SW 1271 (cell line): Measurements from ENCODE around the gene TBCK.

ENCODE experiments used
- DNase-seq, 2 experiments: peaks; one replicate each; lab custom pipeline; 2025; lab: John Stamatoyannopoulos, UW

Gene TBCK

GRCh38 chr4:106046083-106046482 lies 269.9 kb downstream of the TBCK start:
- DNase-seq = no peak

- DNase-seq = no peak
These were observed 274.6 kb downstream of the TBCK start for GRCh38 chr4:106041294-106042002.

GRCh38 chr4:106039796-106040195 lies 276.2 kb downstream of the TBCK start:
- no peak for DNase-seq

DNA sequence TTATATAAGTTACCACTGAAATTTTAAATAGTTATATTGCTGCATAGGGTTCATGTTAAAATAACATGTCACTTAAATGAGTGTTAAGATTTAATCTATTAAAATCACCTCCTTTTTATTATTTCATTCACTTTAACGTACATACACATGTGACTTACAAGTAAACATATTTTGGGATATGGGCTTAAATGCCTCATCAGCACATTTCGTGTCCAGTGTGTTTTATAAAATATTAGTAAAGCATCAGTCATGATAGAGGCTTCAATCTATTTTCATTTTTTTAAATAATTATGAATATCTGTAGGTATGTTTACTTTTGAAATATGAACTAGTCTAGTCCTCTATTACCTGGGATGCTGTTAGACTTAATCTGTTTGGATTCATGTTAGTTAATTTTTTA lies 277.1 kb downstream of the TBCK start:
- no peak for DNase-seq

DNA sequence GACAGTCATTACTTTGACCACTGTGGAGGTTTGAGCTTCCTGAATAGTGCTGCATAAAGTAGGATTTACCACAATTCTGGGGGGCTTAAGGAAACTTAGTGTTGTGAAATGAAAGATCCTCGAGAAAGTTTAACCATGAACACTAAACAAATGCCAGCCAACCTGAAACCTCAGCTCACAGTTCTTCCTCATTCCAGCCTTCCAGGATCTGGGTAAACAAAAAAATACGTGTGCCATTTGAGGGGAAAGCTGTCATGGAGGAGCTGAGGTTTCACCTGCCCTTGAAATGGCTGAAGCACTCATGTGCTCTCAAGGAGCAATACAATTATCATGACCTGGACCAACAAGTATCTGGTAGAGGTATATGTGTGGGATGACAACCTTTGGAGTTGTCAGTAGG lies 278.0 kb downstream of the TBCK start:
- no peak for DNase-seq

- no peak for DNase-seq
These were observed 279.2 kb downstream of the TBCK start for GRCh38 chr4:106036848-106037247.

GRCh38 chr4:106036334-106036733 lies 279.7 kb downstream of the TBCK start:
- no peak for DNase-seq

DNA sequence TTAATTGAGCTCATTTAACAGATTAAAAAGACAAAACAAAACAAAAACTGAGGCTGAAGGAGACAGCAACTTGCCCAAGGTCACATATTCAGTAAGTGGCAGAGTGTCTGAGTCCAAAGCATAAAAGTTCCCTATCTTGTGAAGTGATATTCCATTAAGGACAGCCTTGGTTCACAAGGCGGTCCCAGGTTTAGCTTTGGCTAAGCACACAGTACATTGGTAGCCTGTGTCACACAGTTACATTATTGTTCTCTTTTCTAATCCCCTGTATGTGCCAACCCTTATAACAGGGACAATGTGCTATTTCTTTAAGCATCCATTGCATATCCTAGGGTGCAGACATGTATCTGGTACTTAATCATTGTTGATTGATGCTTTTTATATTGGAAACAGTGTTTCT lies 280.8 kb downstream of the TBCK start:
- no peak for DNase-seq

GRCh38 chr4:106034751-106035150 lies 281.3 kb downstream of the TBCK start:
- DNase-seq = no peak

DNA sequence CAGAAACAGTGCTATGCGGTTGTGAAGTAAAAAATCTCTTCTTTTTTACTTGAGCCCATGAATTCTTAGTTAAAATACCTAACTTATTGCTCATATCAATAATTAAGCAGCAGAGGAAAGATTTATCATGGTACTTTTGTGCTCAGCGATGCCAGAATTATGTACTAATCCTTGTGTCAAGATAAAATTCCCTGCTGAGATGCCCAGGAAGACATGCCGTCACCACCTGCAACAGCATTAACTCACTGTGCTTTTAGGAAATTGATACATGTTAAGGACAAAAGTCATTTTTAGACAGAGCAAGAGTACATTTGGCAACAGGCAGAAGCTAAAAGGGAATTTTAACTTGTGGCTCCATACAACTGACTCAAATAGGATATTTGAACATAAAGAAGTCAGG lies 281.8 kb downstream of the TBCK start:
- DNase-seq = no peak

DNA sequence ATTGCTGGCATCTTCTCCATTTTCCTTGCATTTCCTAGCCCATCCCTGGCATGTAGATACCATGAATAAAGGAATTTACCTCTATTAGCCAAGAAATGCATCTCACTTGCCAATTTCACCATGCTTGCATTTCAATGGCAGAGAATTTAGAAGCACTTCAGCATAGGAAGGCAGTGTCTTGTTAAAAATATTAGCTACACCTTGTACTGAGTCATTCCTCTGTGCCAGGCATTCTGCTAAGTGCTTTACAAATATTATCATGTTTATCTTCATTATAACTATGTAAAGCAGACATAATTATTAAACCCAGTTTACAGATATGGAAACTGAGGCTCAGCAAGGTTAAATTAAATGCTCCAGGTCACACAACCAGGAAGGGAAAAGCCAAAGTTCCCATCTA lies 282.5 kb downstream of the TBCK start:
- DNase-seq = no peak

DNA sequence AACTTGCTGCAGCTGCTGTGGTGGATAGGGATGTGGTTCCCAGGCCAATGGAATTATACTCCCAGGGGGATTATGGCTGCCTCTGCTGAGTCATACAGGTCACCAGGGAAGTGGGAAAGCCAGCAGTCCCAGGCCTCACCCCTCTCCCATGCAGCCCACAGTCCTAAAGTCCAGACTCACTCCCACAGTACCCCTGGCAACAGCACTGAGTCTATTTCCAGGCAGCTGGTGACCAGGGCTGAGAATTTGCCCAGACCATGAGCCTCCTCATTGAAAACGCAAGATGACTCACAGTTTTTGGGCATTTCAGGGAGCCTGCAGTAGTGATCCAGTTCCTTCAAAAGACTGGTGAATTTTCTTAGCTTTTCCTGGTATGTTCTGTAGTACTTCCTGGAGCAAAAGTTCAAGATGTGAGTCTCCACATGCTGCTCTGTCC lies 283.1 kb downstream of the TBCK start:
- no peak for DNase-seq

DNA sequence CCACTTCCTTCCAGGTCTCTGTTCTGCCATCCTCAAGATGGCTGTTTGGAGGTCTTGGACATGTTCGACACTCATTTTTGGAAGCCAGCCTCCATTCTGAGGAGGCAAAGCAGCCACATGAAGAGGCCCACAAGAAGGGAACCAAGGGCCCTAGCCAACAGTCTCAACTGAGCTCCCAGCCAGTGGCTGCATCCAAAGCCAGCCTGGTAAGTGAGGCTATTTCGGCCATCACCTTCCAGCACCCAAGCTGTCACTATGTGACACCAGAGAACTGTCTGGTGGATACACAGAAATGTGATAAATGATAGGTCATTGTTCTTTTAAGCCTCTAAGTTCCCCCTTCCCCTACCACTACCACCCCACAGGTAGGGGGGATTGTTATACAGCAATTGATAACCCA lies 293.6 kb downstream of the TBCK start:
- DNase-seq = no peak

GRCh38 chr4:106021737-106022410 lies 294.1 kb downstream of the TBCK start:
- DNase-seq = no peak

DNA sequence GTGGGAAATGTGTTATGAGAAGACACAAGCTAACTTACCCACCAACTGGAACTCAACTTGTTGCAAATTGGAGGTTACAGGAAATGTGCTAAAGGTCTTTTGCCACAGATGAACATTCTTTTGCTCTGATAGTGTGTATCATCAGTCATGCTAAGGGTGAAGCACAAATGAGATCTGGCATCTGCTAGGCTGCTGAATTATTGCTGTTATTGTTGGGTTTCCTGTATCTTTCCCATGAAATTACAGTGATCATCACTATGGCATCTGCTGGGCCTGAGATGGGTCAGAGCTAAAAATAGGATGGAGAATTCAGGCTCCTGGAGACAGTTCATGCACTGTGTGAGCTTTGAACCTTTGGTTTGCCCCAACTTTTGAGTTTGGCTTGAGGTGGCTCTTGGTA lies 296.2 kb downstream of the TBCK start:
- no peak for DNase-seq

GRCh38 chr4:106017975-106018374 lies 298.0 kb downstream of the TBCK start:
- DNase-seq = no peak

DNA sequence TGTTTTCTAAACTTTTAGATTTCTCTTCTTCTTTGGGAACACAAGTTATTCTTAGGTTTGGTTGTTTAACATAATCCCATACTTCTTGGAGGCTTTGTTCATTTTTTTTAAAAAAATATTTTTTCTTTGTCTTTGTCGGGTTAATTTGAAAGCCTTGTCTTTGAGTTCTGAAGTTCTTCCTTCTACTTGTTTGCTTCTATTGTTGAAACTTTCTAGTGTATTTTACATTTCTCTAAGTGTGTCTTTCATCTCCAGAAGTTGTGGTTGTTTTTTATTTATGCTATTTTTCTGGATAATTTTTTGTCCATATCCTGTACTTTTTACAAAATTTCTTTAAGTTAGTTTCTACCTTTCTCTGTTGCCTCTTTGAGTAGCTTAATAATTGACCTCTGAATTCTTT lies 304.6 kb downstream of the TBCK start:
- DNase-seq = no peak

DNA sequence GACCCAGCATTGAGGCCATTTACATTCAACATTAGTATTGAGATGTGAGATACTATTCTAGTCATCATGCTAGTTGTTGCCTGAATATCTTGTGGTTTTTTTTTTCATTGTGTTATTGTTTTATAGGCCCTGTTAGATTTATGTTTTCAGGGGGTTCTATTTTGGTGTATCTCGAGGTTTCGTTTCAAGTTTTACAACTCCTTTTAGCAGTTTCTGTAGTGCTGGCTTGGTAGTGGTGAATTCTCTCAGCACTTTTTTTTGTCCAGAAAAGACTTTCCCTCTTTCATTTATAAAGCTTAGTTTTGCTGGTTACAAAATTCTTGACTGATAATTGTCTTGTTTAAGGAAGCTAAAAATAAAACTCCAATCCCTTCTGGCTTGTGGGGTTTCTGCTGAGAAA lies 305.2 kb downstream of the TBCK start:
- no peak for DNase-seq

DNA sequence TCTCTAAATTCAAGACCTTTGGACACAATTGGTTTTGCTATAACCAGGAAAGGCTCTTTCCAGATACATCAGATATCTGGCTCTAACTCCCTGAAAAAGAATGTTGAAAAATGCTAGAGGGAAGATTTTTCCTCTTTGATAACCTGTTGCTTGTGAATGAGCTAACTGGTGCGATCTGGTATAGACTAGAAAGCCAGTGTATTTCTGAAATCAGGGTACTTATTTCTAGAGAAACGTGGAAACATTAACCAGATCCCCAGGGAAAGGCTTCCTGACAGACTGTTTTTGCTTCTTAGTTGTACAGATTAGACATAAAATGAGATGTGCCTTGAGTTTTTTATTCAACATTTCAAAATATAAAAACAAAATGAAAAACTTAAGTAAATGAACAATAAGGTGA lies 313.0 kb downstream of the TBCK start:
- DNase-seq = no peak

DNA sequence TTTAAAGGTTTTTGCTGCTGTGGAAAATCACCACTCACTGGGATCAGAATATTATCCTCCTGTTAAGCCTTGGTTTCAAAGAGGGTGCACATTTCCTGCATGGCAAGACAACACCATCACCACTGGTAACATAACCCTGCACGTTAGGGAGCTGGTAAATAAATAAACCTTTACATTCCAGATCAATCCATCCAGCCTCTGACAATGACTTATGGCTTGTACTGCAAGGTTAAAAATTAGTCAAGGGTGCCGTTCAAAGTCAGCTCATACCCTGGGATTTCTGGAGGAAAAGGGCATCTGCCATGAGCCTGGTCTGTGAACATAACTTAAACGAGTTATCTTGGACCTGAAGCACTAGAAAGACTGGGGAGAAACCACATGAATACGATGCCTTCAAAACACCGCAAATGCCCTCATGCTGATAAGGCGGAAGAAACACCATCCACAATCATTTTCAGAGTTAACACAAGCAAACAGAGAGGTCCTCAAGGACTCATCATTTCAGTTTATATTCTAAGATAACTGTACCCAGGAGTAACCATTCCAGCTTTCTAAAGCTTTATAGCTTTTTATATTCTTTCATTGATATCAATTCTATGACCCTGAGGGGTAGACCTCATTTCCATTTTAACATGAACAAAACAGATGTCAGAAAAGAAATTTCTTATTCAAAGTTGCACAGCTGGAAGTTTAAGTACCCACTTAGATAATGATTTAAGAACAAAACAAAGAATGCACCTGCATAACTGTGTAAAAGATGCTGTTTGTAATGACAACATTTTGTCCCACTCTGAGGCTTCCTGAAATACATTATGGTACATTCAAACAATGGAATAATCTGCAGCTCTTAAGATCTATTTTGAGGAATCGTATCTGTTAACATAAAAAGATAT lies 317.6 kb downstream of the TBCK start:
- DNase-seq = no peak

DNA sequence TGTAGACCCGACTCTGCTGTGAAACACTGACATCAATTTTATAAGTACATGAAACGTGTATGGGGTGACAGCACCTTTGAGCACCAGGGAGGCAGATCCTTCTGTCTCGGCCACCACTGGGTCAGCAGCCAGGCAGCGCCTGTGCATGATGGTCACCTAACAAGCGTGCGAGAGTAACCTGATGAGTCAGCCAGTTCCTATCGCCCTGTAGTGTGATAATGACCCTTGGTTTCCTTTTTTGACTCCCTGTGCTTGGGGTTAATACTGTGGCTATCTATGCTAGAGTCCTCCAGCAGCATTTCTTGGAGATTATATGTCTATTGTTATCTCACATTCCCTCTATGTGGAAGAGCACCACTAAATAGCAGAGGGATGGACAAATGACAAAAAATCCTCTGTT lies 319.2 kb downstream of the TBCK start:
- no peak for DNase-seq

GRCh38 chr4:105994841-105995501 lies 321.0 kb downstream of the TBCK start:
- no peak for DNase-seq
